Measurements from ENCODE around the gene SHANK3. TPM values are rescaled to one million over a fixed set of nuclear protein-coding genes. Genes with fewer than 3 reads are reported as not detected.

Gene SHANK3
- total and polyA plus RNA-seq, 4 donors: 1.1 to 10.0 (median 5.8) TPM

DNA sequence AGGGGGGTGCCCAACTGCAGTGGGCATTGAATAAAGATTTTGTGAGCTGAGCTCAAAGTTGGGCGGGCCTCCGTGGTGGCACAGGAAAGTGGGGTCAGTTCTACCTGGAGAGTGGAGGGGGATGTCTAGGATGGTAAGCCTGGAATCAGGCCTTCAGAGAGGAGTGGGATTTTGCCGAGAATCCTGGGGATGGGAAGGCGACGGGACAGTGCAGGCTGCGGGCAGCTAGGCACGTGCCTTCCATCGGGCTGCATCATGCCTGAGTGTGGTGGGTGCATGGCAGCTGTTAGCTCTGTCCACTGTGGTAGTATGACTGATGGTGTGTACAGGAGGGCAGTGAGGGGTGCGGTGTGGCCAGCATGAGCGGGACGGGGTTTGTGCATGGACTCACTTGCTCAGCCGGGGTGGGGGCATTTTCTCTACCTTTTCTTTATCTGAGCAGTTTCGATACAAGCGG, 3.6 kb downstream of the SHANK3 start (continued):
- TF ChIP-seq, protein P1, sequence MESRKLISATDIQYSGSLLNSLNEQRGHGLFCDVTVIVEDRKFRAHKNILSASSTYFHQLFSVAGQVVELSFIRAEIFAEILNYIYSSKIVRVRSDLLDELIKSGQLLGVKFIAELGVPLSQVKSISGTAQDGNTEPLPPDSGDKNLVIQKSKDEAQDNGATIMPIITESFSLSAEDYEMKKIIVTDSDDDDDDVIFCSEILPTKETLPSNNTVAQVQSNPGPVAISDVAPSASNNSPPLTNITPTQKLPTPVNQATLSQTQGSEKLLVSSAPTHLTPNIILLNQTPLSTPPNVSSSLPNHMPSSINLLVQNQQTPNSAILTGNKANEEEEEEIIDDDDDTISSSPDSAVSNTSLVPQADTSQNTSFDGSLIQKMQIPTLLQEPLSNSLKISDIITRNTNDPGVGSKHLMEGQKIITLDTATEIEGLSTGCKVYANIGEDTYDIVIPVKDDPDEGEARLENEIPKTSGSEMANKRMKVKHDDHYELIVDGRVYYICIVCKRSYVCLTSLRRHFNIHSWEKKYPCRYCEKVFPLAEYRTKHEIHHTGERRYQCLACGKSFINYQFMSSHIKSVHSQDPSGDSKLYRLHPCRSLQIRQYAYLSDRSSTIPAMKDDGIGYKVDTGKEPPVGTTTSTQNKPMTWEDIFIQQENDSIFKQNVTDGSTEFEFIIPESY (IDR thresholded peaks at IDR 0.05): no peak

DNA sequence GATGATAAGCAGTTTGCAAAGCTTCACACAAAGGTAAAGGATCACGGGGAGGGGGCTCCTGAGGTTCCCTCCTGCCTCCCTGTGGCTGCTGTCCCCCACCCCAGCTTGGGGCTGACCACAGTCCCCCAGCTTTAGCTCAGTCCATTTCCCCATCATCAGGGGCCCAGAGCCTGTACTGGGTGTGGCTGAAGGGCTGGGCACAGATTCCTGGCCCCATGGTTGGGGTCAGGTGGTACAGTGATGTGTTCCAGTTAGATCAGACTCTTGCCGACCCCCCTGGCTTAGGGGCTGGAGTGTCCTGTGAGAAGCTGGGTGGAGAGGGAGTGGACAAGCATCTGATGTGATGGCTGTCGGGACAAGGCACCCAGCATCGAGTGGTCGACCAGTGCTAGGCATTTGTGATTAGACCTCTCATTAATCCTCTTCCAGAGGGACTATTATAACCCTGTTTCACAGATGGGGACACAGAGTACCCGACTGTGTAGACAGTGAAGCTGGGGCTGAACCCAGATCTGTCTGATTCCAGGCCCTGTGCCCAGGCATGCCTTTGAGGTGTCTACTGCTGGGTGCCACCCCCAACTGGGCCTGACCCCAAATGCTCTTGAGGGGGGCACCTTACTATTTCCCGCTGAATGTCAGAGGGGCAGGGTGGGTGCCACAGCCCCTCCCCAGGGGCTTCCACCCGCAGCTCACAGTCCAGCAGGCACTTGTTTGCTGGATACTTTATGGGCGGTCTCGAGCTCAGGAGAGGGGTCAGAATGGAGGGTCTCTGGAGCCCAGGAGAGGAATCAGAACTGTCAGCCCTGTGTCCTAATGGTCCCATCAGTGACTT, 4.3 kb downstream of the SHANK3 start:
- Histone ChIP-seq H3K9ac (ENCODE audit: low read depth in 1 of 2, low read length in 2 of 2) (no peak overlapping the region), H3K4me3 (ENCODE audit: low read depth in 1 of 3, low read length in 3 of 3) (no peak overlapping the region), H3K36me3 (ENCODE audit: control insufficient read depth in 4 of 4, insufficient read depth in 3 of 4, low read depth in 1 of 4, low read length in 3 of 4) (no peaks in the 10 kb centered on the region), H3K27me3 (ENCODE audit: control insufficient read depth in 4 of 4, insufficient read depth in 4 of 4, low read length in 3 of 4) (no peaks in the 10 kb centered on the region), H3K4me1 (ENCODE audit: control insufficient read depth in 4 of 4, insufficient read depth in 4 of 4, low read length in 3 of 4) (peaks cover 0 to 14% (median 5%) of the 10 kb centered on the region in 4 donors), H3K9me3 (ENCODE audit: control insufficient read depth in 4 of 4, low read length in 3 of 4) (no peaks in the 10 kb centered on the region), H3K27ac (ENCODE audit: low read depth in 1 of 2, low read length in 2 of 2) (no peak overlapping the region)
- 74% methylated on average over 10 of the region's 10 CpGs for WGBS
- TF ChIP-seq FOXA1 (IDR thresholded peaks at IDR 0.05) (no peak), RXRA (IDR thresholded peaks at IDR 0.05) (no peak), GABPA (IDR thresholded peaks at IDR 0.05 in 1 of 2, conservative IDR thresholded peaks at IDR 0.05 in 1 of 2) (no peak), YY1 (IDR thresholded peaks at IDR 0.05) (no peak), HNF4A (conservative IDR thresholded peaks at IDR 0.05) (no peak), TAF1 (conservative IDR thresholded peaks at IDR 0.05) (no peak), RAD21 (IDR thresholded peaks at IDR 0.05) (no peak), SP1 (IDR thresholded peaks at IDR 0.05) (no peak), FOXA2 (IDR thresholded peaks at IDR 0.05) (no peak)
- TF ChIP-seq, protein P1 (IDR thresholded peaks at IDR 0.05): no peak
- TF ChIP-seq, protein P2, sequence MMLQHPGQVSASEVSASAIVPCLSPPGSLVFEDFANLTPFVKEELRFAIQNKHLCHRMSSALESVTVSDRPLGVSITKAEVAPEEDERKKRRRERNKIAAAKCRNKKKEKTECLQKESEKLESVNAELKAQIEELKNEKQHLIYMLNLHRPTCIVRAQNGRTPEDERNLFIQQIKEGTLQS (IDR thresholded peaks at IDR 0.05): no peak
- TF ChIP-seq, protein P3, sequence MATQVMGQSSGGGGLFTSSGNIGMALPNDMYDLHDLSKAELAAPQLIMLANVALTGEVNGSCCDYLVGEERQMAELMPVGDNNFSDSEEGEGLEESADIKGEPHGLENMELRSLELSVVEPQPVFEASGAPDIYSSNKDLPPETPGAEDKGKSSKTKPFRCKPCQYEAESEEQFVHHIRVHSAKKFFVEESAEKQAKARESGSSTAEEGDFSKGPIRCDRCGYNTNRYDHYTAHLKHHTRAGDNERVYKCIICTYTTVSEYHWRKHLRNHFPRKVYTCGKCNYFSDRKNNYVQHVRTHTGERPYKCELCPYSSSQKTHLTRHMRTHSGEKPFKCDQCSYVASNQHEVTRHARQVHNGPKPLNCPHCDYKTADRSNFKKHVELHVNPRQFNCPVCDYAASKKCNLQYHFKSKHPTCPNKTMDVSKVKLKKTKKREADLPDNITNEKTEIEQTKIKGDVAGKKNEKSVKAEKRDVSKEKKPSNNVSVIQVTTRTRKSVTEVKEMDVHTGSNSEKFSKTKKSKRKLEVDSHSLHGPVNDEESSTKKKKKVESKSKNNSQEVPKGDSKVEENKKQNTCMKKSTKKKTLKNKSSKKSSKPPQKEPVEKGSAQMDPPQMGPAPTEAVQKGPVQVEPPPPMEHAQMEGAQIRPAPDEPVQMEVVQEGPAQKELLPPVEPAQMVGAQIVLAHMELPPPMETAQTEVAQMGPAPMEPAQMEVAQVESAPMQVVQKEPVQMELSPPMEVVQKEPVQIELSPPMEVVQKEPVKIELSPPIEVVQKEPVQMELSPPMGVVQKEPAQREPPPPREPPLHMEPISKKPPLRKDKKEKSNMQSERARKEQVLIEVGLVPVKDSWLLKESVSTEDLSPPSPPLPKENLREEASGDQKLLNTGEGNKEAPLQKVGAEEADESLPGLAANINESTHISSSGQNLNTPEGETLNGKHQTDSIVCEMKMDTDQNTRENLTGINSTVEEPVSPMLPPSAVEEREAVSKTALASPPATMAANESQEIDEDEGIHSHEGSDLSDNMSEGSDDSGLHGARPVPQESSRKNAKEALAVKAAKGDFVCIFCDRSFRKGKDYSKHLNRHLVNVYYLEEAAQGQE (IDR thresholded peaks at IDR 0.05): no peak
- TF ChIP-seq, protein P4, sequence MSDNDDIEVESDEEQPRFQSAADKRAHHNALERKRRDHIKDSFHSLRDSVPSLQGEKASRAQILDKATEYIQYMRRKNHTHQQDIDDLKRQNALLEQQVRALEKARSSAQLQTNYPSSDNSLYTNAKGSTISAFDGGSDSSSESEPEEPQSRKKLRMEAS (IDR thresholded peaks at IDR 0.05): no peak
- DNase-seq (ENCODE audit: low spot score): peak; percentile 29

Data from liver (tissue), 9 donors.